HCT116 (cell line): ENCODE results near the gene INPP5F.

Source experiments
- CBX3 ChIP-seq: IDR thresholded peaks from 2 replicates; pipeline ENCODE4 v1.6.1; 2012; ENCODE audit warnings: low read depth
- EZH2 ChIP-seq: fragments of 200-600 bp; sonication (generic); IDR thresholded peaks from 2 replicates; pipeline ENCODE4 v1.6.1; 2017; ENCODE audit warnings: antibody characterized with exemption, mixed run types
- EZH2phosphoT487 ChIP-seq: fragments of 200-600 bp; IDR thresholded peaks from 2 replicates; pipeline ENCODE4 v1.6.1; 2018; ENCODE audit warnings: antibody characterized with exemption, borderline replicate concordance
- JUND ChIP-seq: IDR thresholded peaks from 2 replicates; pipeline ENCODE4 v1.6.1; 2012
- POLR2A ChIP-seq: IDR thresholded peaks from 2 replicates; pipeline ENCODE4 v1.7.0; 2011; ENCODE audit warnings: borderline replicate concordance; ENCODE audit not compliant: insufficient read depth, insufficient read length; ENCODE audit errors: extremely low read depth
- POLR2AphosphoS5 ChIP-seq: IDR thresholded peaks from 2 replicates; pipeline ENCODE4 v1.6.1; 2011; ENCODE audit warnings: mild to moderate bottlenecking, low read depth, low read length, moderate library complexity
- YY1 ChIP-seq: IDR thresholded peaks from 2 replicates; pipeline ENCODE4 v1.6.1; 2011; ENCODE audit warnings: low read length, low read depth, moderate library complexity, mild to moderate bottlenecking; ENCODE audit not compliant: insufficient replicate concordance; ENCODE audit errors: extremely low read depth
- ZNF274 ChIP-seq: fragments of 200-500 bp; sonication (Bioruptor generic); IDR thresholded peaks from 2 replicates; pipeline ENCODE4 v1.6.1; 2014; ENCODE audit warnings: mild to moderate bottlenecking, low read depth, low read length, inconsistent platforms
- TF ChIP-seq, protein P1 (sequence below): IDR thresholded peaks from 2 replicates; pipeline ENCODE4 v1.6.1; 2012; ENCODE audit warnings: low read depth
- TF ChIP-seq, protein P2 (sequence below), 3 experiments: fragments of 200-600 bp in 1 of 3; sonication (generic) in 1 of 3; IDR thresholded peaks in 2 of 3; conservative IDR thresholded peaks in 1 of 3; 2 replicates each; pipeline ENCODE4 v1.5.1; 2012 to 2017; ENCODE audit warnings: low read depth in 2 of 3, low read length in 2 of 3, antibody characterized with exemption in 1 of 3, borderline replicate concordance in 1 of 3, control low read depth in 1 of 3, mild to moderate bottlenecking in 1 of 3, mixed read lengths in 1 of 3, mixed run types in 1 of 3, moderate library complexity in 1 of 3; ENCODE audit not compliant: insufficient read depth in 1 of 3

DNA sequence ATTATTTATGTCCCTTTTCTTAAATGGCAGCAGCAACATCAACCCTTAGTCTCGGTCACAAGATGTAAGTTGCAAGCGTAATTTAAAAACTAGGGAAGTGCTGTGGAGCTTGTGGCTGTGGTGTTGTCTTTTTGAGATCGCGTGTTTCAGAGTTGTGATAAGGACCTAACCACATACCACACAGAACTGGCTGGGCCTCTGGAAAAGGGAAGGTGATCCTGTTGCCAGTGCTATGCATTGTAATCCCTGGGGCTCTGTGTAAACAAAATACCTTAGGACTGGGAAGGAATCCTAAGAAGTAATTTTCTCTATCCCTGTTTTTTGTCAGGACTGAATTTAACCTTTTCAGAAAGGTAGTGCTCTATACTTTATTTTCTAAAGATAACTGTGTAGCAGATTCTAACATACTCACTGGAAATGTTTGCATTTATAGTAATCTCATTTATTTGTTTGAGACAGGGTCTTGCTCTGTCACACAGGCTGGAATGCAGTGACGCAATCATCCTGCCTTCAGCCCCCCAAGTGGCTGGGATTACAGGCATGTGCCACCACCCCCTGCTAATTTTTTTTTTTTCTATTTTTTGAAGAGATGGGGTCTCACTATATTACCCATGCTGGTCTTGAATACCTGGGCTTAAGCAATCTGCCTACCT, 60.4 kb downstream of the INPP5F start:
- TF ChIP-seq, protein P1, sequence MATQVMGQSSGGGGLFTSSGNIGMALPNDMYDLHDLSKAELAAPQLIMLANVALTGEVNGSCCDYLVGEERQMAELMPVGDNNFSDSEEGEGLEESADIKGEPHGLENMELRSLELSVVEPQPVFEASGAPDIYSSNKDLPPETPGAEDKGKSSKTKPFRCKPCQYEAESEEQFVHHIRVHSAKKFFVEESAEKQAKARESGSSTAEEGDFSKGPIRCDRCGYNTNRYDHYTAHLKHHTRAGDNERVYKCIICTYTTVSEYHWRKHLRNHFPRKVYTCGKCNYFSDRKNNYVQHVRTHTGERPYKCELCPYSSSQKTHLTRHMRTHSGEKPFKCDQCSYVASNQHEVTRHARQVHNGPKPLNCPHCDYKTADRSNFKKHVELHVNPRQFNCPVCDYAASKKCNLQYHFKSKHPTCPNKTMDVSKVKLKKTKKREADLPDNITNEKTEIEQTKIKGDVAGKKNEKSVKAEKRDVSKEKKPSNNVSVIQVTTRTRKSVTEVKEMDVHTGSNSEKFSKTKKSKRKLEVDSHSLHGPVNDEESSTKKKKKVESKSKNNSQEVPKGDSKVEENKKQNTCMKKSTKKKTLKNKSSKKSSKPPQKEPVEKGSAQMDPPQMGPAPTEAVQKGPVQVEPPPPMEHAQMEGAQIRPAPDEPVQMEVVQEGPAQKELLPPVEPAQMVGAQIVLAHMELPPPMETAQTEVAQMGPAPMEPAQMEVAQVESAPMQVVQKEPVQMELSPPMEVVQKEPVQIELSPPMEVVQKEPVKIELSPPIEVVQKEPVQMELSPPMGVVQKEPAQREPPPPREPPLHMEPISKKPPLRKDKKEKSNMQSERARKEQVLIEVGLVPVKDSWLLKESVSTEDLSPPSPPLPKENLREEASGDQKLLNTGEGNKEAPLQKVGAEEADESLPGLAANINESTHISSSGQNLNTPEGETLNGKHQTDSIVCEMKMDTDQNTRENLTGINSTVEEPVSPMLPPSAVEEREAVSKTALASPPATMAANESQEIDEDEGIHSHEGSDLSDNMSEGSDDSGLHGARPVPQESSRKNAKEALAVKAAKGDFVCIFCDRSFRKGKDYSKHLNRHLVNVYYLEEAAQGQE: no peak
- TF ChIP-seq EZH2 (no peak), POLR2AphosphoS5 (no peak), EZH2phosphoT487 (no peak), POLR2A (no peak), ZNF274 (no peak), JUND (no peak), CBX3 (no peak), YY1 (no peak)
- TF ChIP-seq, protein P2, sequence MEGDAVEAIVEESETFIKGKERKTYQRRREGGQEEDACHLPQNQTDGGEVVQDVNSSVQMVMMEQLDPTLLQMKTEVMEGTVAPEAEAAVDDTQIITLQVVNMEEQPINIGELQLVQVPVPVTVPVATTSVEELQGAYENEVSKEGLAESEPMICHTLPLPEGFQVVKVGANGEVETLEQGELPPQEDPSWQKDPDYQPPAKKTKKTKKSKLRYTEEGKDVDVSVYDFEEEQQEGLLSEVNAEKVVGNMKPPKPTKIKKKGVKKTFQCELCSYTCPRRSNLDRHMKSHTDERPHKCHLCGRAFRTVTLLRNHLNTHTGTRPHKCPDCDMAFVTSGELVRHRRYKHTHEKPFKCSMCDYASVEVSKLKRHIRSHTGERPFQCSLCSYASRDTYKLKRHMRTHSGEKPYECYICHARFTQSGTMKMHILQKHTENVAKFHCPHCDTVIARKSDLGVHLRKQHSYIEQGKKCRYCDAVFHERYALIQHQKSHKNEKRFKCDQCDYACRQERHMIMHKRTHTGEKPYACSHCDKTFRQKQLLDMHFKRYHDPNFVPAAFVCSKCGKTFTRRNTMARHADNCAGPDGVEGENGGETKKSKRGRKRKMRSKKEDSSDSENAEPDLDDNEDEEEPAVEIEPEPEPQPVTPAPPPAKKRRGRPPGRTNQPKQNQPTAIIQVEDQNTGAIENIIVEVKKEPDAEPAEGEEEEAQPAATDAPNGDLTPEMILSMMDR (IDR thresholded peaks at IDR 0.05 in 2 of 3, conservative IDR thresholded peaks at IDR 0.05 in 1 of 3; ENCODE audit: borderline replicate concordance in 1 of 3, insufficient read depth in 1 of 3, low read depth in 2 of 3, low read length in 2 of 3): no peak
